Stomach (tissue), 4 donors: ENCODE measurements around the gene SPO11.

ENCODE experiments used
- POLR2A ChIP-seq, 4 donors: fragments of 450-650 bp; IDR thresholded peaks; one replicate each; pipeline ENCODE4 v1.6.1; 2016; ENCODE audit warnings: antibody characterized with exemption in 4 of 4, control low read depth in 2 of 4, mild to moderate bottlenecking in 1 of 4, moderate library complexity in 1 of 4
- TF ChIP-seq, protein P1 (sequence below), 7 experiments: fragments of 450-650 bp in 4 of 7; fragments of 200-600 bp in 3 of 7; sonication (generic) in 3 of 7; IDR thresholded peaks; one replicate each; pipeline ENCODE4 v1.5.1; 2016 to 2019; ENCODE audit warnings: antibody characterized with exemption in 7 of 7, control low read depth in 2 of 7, mild to moderate bottlenecking in 1 of 7

DNA sequence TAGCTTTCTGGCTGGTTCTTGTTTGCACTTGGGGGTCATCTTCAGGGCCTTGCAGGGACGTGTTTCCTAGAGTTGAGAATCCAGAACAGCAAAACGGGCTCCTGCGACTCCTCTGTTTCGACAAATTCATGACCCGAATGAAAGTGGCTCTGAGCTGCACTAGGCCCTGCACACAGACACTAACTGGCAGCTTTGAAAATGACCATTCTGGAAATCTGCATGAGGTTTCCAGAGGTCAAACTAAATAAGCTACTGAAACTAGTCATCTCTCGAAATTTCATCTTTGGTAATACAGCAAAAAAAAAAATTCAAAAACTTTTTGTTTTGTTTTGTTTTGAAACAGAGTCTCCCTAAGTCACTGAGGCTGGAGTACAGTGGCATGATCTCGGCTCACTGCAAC, 47.7 kb upstream of the SPO11 start:
- TF ChIP-seq, protein P1, sequence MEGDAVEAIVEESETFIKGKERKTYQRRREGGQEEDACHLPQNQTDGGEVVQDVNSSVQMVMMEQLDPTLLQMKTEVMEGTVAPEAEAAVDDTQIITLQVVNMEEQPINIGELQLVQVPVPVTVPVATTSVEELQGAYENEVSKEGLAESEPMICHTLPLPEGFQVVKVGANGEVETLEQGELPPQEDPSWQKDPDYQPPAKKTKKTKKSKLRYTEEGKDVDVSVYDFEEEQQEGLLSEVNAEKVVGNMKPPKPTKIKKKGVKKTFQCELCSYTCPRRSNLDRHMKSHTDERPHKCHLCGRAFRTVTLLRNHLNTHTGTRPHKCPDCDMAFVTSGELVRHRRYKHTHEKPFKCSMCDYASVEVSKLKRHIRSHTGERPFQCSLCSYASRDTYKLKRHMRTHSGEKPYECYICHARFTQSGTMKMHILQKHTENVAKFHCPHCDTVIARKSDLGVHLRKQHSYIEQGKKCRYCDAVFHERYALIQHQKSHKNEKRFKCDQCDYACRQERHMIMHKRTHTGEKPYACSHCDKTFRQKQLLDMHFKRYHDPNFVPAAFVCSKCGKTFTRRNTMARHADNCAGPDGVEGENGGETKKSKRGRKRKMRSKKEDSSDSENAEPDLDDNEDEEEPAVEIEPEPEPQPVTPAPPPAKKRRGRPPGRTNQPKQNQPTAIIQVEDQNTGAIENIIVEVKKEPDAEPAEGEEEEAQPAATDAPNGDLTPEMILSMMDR (IDR thresholded peaks at IDR 0.05): no peak
- no peak for TF ChIP-seq POLR2A (IDR thresholded peaks at IDR 0.05)
